Karpas-422 (cell line): Measurements from ENCODE around the gene OTP. TPM values are rescaled to one million over a fixed set of nuclear protein-coding genes. Genes with fewer than 3 reads are reported as not detected.

Experiments
- DNase-seq: peaks from one replicate; pipeline ENCODE4 v3.0.0-alpha.2; 2015
- H2AFZ ChIP-seq: fragments of 200-600 bp; sonication (generic); 2 replicates; pipeline ENCODE4 v1.6.1; 2014; ENCODE audit warnings: antibody characterized with exemption, low read length, mixed read lengths
- H3K27ac ChIP-seq: fragments of 200-600 bp; sonication (generic); 2 replicates; pipeline ENCODE4 v1.5.1; 2014; ENCODE audit warnings: mild to moderate bottlenecking, low read length, moderate library complexity
- H3K27me3 ChIP-seq: fragments of 200-600 bp; sonication (generic); 2 replicates; pipeline ENCODE4 v1.6.1; 2014; ENCODE audit warnings: low read length, mixed read lengths
- H3K36me3 ChIP-seq: fragments of 200-600 bp; sonication (generic); 2 replicates; pipeline ENCODE4 v1.6.1; 2014; ENCODE audit warnings: low read length, mixed read lengths; ENCODE audit not compliant: insufficient read depth
- H3K4me1 ChIP-seq: fragments of 200-600 bp; sonication (generic); 2 replicates; pipeline ENCODE4 v1.6.1; 2014; ENCODE audit warnings: mild to moderate bottlenecking, low read length, mixed read lengths
- H3K4me2 ChIP-seq: fragments of 200-600 bp; sonication (generic); 2 replicates; pipeline ENCODE4 v1.6.1; 2014; ENCODE audit warnings: low read length, low read depth, mild to moderate bottlenecking; ENCODE audit not compliant: poor library complexity, severe bottlenecking
- H3K4me3 ChIP-seq: fragments of 200-600 bp; sonication (generic); 2 replicates; pipeline ENCODE4 v1.5.1; 2014; ENCODE audit warnings: mild to moderate bottlenecking, antibody characterized with exemption, low read length, mixed read lengths
- H3K79me2 ChIP-seq: fragments of 200-600 bp; sonication (generic); 2 replicates; pipeline ENCODE4 v1.6.1; 2014; ENCODE audit warnings: mild to moderate bottlenecking, low read length, mixed read lengths
- H3K9ac ChIP-seq: fragments of 200-600 bp; sonication (generic); 2 replicates; pipeline ENCODE4 v1.6.0; 2014; ENCODE audit warnings: low read length
- H3K9me2 ChIP-seq: fragments of 200-600 bp; sonication (generic), shearing (Covaris generic); replicated peaks from 2 replicates; pipeline ENCODE4 v1.6.0; 2014; ENCODE audit warnings: mild to moderate bottlenecking, low read length, moderate library complexity; ENCODE audit not compliant: insufficient read depth
- H3K9me3 ChIP-seq: fragments of 300-700, 200-600 bp; sonication (generic); 2 replicates; pipeline ENCODE4 v1.6.1; 2014; ENCODE audit warnings: low read length, mixed read lengths
- H4K20me1 ChIP-seq: fragments of 200-600 bp; sonication (generic); 2 replicates; pipeline ENCODE4 v1.6.1; 2014; ENCODE audit warnings: mild to moderate bottlenecking, antibody characterized with exemption, low read length, low read depth; ENCODE audit not compliant: insufficient read depth
- total RNA-seq: library from RNA; depleted of rRNA; stranded (reverse); fragments of >200 nt; shearing (Covaris generic); gene quantifications from 2 replicates; pipeline ENCODE4 v1.2.3, GENCODE V29; 2014; ENCODE audit warnings: low replicate concordance

OTP gene
- total RNA-seq, 1 experiment from 2014 or later: not detected

GRCh38 chr5:77635067-77635916, 3.2 kb downstream of the OTP start:
- Histone ChIP-seq H3K4me1 (peaks cover 4% of the 10 kb centered on the region; the same call in 1 of the 2 replicates), H3K79me2 (no peaks in the 10 kb centered on the region), H3K9me2 (no peaks in the 10 kb centered on the region), H3K27ac (no peak overlapping the region), H4K20me1 (no peaks in the 10 kb centered on the region), H3K9ac (no peak overlapping the region), H3K4me3 (no peak overlapping the region), H3K36me3 (no peaks in the 10 kb centered on the region), H3K4me2 (no peak overlapping the region), H3K9me3 (no peaks in the 10 kb centered on the region), H2AFZ (no peak overlapping the region), H3K27me3 (no peaks in the 10 kb centered on the region)
- no peak for DNase-seq

- H3K36me3 ChIP-seq: no peaks in the 10 kb centered on the region
- no peaks in the 10 kb centered on the region for H3K9me3 ChIP-seq
- no peak overlapping the region for H3K27ac ChIP-seq
- H3K9ac ChIP-seq: no peak overlapping the region
- no peak overlapping the region for H3K4me3 ChIP-seq
- DNase-seq: no peak
- H2AFZ ChIP-seq: no peak overlapping the region
- H3K79me2 ChIP-seq: no peaks in the 10 kb centered on the region
- peaks cover 14% of the 10 kb centered on the region for H3K4me1 ChIP-seq
- no peak overlapping the region for H3K4me2 ChIP-seq
- no peaks in the 10 kb centered on the region for H3K9me2 ChIP-seq
- no peaks in the 10 kb centered on the region for H4K20me1 ChIP-seq
- no peaks in the 10 kb centered on the region for H3K27me3 ChIP-seq
These were observed 4.8 kb downstream of the OTP start for GRCh38 chr5:77633709-77634108.

- Histone ChIP-seq H3K9me2 (no peaks in the 10 kb centered on the region), H3K27me3 (no peaks in the 10 kb centered on the region), H3K4me2 (no peak overlapping the region), H3K79me2 (no peaks in the 10 kb centered on the region), H3K9ac (no peak overlapping the region), H3K4me1 (peaks cover 14% of the 10 kb centered on the region), H2AFZ (no peak overlapping the region), H3K9me3 (no peaks in the 10 kb centered on the region), H3K27ac (no peak overlapping the region), H3K36me3 (no peaks in the 10 kb centered on the region), H4K20me1 (no peaks in the 10 kb centered on the region), H3K4me3 (no peak overlapping the region)
- DNase-seq: no peak
These were observed 5.3 kb downstream of the OTP start for GRCh38 chr5:77633207-77633675.

- Histone ChIP-seq H3K27me3 (no peaks in the 10 kb centered on the region), H2AFZ (no peak overlapping the region), H3K4me2 (no peak overlapping the region), H3K27ac (no peak overlapping the region), H3K79me2 (no peaks in the 10 kb centered on the region), H3K9me3 (no peaks in the 10 kb centered on the region), H3K9me2 (no peaks in the 10 kb centered on the region), H3K36me3 (no peaks in the 10 kb centered on the region), H4K20me1 (no peaks in the 10 kb centered on the region), H3K4me1 (peaks cover 14% of the 10 kb centered on the region), H3K4me3 (no peak overlapping the region), H3K9ac (no peak overlapping the region)
- no peak for DNase-seq
These were observed 5.8 kb downstream of the OTP start for GRCh38 chr5:77632526-77633206.

- no peak overlapping the region for H3K27ac ChIP-seq
- H3K4me2 ChIP-seq: peak overlapping the region; percentile 80
- no peaks in the 10 kb centered on the region for H3K79me2 ChIP-seq
- no peaks in the 10 kb centered on the region for H3K9me3 ChIP-seq
- no peaks in the 10 kb centered on the region for H3K9me2 ChIP-seq
- H3K4me1 ChIP-seq: peaks cover 14% of the 10 kb centered on the region
- peak overlapping the region; percentile 76 for H3K4me3 ChIP-seq
- no peaks in the 10 kb centered on the region for H3K36me3 ChIP-seq
- no peaks in the 10 kb centered on the region for H4K20me1 ChIP-seq
- no peaks in the 10 kb centered on the region for H3K27me3 ChIP-seq
- H3K9ac ChIP-seq: peak overlapping the region; percentile 74
- peak; percentile 92 for DNase-seq
- H2AFZ ChIP-seq: peak overlapping the region; percentile 72; the same call in 1 of the 2 replicates
These were observed 8.3 kb downstream of the OTP start for GRCh38 chr5:77630114-77630680.

- no peak overlapping the region for H3K27ac ChIP-seq
- peak overlapping the region; percentile 59 for H3K4me3 ChIP-seq
- H3K9ac ChIP-seq: peak overlapping the region; percentile 69
- H3K9me2 ChIP-seq: no peaks in the 10 kb centered on the region
- no peaks in the 10 kb centered on the region for H3K27me3 ChIP-seq
- H3K79me2 ChIP-seq: no peaks in the 10 kb centered on the region
- peak; percentile 70 for DNase-seq
- H3K4me1 ChIP-seq: peaks cover 14% of the 10 kb centered on the region
- peak overlapping the region; percentile 44 for H2AFZ ChIP-seq
- no peaks in the 10 kb centered on the region for H3K36me3 ChIP-seq
- H3K4me2 ChIP-seq: peak overlapping the region; percentile 80
- H4K20me1 ChIP-seq: no peaks in the 10 kb centered on the region
- no peaks in the 10 kb centered on the region for H3K9me3 ChIP-seq
These were observed 8.9 kb downstream of the OTP start for GRCh38 chr5:77629509-77630113.

GRCh38 chr5:77628840-77629508, 9.5 kb downstream of the OTP start:
- Histone ChIP-seq H3K4me2 (peak overlapping the region; percentile 80), H4K20me1 (no peaks in the 10 kb centered on the region), H3K27ac (no peak overlapping the region), H3K79me2 (no peaks in the 10 kb centered on the region), H2AFZ (peak overlapping the region; percentile 44), H3K9ac (peak overlapping the region; percentile 69), H3K4me3 (peak overlapping the region; percentile 59), H3K9me2 (no peaks in the 10 kb centered on the region), H3K36me3 (no peaks in the 10 kb centered on the region), H3K4me1 (peaks cover 14% of the 10 kb centered on the region), H3K9me3 (no peaks in the 10 kb centered on the region), H3K27me3 (no peaks in the 10 kb centered on the region)
- peak; percentile 67 for DNase-seq
